Mesodermal cell (in vitro differentiated cells): ENCODE results near the gene ARMC9.

ENCODE experiments used
- H3K27ac ChIP-seq: 2 replicates; pipeline ENCODE4 v1.7.0; 2013; ENCODE audit warnings: mild to moderate bottlenecking, low read depth, low read length, moderate library complexity; ENCODE audit not compliant: severe bottlenecking
- H3K36me3 ChIP-seq: 2 replicates; pipeline ENCODE4 v1.7.1; 2013; ENCODE audit warnings: mild to moderate bottlenecking, low read length, moderate library complexity; ENCODE audit not compliant: control insufficient read depth, insufficient read depth
- H3K4me1 ChIP-seq: one replicate; pipeline ENCODE4 v1.7.1; 2013; ENCODE audit warnings: mild to moderate bottlenecking, low read length; ENCODE audit not compliant: insufficient read depth, control insufficient read depth, poor library complexity, severe bottlenecking
- H3K4me3 ChIP-seq: 2 replicates; pipeline ENCODE4 v1.7.0; 2013; ENCODE audit warnings: low read length, control low read depth, mild to moderate bottlenecking; ENCODE audit not compliant: insufficient read depth, poor library complexity, severe bottlenecking; ENCODE audit errors: extremely low read depth
- H3K9me3 ChIP-seq: 2 replicates; pipeline ENCODE4 v1.7.1; 2013; ENCODE audit warnings: mild to moderate bottlenecking, low read length, moderate library complexity; ENCODE audit not compliant: control insufficient read depth
- WGBS, 2 experiments: methylation state at CpG; one replicate each; pipeline ENCODE4 v1.1.5; 2013; ENCODE audit warnings: missing lambda C conversion rate in 2 of 2; ENCODE audit not compliant: insufficient coverage in 2 of 2; 5-methylcytosine and 5-hydroxymethylcytosine counted together

The ARMC9 gene

DNA sequence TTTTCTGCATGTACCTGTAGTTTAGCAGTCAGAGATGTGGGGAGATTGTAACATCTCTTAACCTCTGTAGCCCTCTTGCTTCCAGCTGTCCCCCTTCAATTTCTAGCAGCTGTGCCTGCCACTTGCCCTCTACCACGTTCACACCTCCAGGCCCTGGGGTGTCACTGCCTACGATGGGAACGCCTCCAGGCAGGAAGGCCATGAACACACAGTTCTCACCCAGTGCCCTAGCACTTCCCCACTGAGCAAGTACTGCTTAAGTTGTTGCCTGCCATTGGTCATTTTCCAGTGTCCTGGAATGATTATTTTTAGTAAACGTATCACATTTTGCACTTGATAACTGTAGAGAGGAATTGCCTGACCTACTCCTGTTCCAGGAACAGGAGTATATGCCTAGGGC is 120.0 kb downstream of the ARMC9 start:
- H3K4me3 ChIP-seq = no peak overlapping the region
- H3K4me1 ChIP-seq = no peaks in the 10 kb centered on the region
- 71 to 86% methylated on average over 2 to 4 of the region's 4 CpGs for WGBS, 2 experiments
- no peak overlapping the region for H3K27ac ChIP-seq
- no peaks in the 10 kb centered on the region for H3K9me3 ChIP-seq
- H3K36me3 ChIP-seq = peaks cover 8% of the 10 kb centered on the region

DNA sequence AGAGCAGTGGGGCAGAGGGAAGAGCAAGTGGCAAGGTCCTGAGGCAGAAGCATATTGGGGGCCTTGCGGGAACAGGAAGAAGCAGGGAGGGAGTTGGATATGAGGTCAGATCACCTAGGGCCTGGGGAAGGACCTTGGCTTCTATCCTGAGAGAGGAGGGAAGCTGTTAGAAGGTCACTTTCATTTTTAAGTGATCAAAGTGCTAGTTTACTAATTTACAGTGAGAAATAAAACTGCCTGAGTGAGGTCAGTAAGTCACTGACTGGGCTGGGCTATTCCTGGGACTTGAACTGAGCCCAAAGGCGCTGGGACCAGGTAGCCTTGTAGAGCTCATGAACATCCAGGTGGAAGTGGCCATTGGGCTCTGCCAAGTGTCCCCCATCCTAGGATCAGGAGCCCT is 120.5 kb downstream of the ARMC9 start:
- no peaks in the 10 kb centered on the region for H3K4me1 ChIP-seq
- 79 to 81% methylated on average over 2 of the region's 2 CpGs for WGBS, 2 experiments

DNA sequence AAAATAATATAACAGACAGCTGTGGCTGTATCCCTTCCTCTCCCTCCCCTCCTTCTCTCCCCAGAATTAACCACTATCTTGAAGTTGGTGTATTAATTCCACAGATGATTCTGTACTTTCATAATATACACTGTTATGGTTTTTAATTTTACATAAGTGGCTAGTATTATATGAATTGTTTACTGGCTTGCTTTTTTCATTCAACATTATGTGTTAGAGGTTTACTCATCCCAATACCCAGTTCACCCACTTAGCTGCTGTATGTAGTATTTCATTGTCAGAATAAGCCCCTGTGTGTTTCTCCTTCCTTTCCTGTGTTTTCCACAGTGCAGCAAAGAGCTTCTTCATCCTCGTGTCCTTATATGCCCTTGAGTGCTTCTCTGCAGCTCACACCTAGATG is 121.4 kb downstream of the ARMC9 start:
- no peak overlapping the region for H3K4me3 ChIP-seq
- 100% methylated on average over 1 of the region's 1 CpG; no CpG with 5 or more reads in 1 of the 2 experiments for WGBS, 2 experiments
- no peaks in the 10 kb centered on the region for H3K9me3 ChIP-seq
- peaks cover 6% of the 10 kb centered on the region for H3K36me3 ChIP-seq
- no peak overlapping the region for H3K27ac ChIP-seq
- no peaks in the 10 kb centered on the region for H3K4me1 ChIP-seq

More for the DNA sequence above, 120.5 kb downstream of the ARMC9 start:
- peaks cover 6% of the 10 kb centered on the region for H3K36me3 ChIP-seq
- no peaks in the 10 kb centered on the region for H3K9me3 ChIP-seq
- H3K4me3 ChIP-seq = no peak overlapping the region
- H3K27ac ChIP-seq = no peak overlapping the region

DNA sequence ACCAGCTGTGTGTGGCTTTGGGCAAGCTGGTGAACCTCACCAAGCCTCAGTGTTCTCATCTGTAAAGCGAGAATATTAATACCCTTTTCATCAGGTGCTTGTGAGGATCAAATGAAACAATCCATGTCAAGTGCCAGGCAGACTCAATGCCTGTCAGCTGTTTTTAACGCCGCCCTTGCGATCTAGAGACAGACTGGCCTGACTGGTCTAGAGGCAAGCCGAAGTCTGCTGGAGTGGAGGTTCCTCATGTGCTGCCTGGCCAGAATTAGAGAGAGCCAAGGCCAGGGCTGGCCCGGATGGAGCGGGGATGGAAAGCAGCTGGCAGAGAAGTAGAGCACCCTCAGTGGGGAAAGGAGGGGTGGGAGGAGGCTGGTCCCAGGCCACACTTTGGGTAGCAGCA is 122.6 kb downstream of the ARMC9 start:
- no peaks in the 10 kb centered on the region for H3K9me3 ChIP-seq
- no peak overlapping the region for H3K4me3 ChIP-seq
- no peaks in the 10 kb centered on the region for H3K4me1 ChIP-seq
- WGBS, 2 experiments = 90 to 98% methylated on average over 4 to 7 of the region's 7 CpGs
- H3K36me3 ChIP-seq = peaks cover 8% of the 10 kb centered on the region
- no peak overlapping the region for H3K27ac ChIP-seq

DNA sequence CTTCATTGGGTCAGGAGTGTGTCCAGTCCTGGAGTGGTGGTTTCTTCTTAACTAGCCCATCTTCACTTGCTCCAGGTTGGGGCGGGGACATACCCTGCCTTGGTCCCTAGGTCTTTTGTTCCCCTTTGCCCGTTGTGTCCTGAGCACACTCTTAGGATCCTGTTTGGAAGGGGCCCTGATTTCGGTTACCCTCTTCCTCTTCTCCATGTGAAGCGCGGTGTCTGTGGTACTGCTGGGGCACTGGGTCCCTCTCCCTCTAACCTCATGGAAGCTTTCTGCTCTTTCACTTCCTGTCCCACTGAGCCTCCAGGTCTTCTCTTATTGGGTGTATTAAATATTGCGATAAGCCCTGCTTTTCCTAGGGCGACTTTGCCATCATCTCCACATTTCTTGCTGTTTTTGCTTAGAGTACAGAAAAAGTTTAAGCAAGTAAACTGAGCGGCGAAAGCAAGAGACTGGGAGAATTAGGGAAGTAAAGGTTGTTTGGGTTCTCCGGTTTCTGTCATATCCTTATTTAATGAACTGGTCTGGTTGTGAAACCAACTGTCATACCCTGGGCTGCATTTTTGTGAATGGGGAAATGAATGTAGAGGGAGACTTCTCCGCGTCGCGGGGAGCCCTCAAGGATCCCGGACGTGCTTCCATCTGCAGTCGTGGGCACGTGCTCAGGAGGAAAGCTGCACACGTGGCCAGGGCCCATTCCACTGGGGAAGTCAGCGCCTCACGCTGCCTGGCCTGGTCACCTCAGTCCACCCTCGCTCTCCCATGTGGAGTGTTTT is 123.3 kb downstream of the ARMC9 start:
- H3K27ac ChIP-seq = no peak overlapping the region
- no peaks in the 10 kb centered on the region for H3K4me1 ChIP-seq
- H3K36me3 ChIP-seq = peaks cover 8% of the 10 kb centered on the region
- WGBS, 2 experiments = 98% methylated on average over 15 to 17 of the region's 22 CpGs
- no peaks in the 10 kb centered on the region for H3K9me3 ChIP-seq
- no peak overlapping the region for H3K4me3 ChIP-seq

DNA sequence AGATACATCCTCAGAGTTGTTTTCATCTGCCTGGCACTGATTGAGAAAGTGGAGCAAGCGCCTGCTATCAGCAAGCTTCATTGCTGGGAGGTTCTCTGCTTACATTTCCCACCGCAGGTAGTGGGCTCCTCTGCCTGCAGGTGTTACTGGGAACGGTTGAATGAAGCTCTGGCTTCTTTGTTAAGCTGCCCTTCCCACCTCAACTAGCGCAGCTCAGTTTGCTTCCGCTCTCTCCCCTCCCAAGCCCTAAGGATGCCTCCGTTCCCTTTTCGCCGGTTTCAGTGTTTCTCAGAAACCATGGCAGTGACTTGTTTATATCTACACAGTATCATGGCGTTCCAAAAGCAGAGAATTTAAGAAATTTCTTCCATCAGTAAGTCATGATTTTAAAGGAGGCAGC is 124.9 kb downstream of the ARMC9 start:
- no peaks in the 10 kb centered on the region for H3K4me1 ChIP-seq
- 92% methylated on average over 8 to 9 of the region's 9 CpGs for WGBS, 2 experiments

DNA sequence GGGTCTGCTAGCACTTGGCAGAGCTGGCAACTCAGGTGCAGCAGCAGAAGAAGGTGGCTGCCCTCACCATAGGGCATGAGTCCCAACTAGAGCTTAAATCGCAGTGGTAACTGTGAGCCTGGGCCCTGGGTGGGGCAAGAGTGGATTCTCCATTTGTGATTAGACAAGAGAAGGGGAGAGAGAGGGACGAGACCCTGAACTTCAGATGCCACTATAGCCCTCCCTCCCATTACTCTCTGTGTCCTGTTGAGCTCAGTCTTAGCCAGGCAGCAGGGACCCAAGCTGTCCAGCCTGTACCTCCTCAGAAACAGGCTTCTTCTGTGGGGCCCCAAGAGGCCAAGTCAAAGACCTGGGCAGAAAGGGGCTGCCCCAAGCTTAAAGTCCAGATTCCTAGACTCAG is 127.4 kb downstream of the ARMC9 start:
- no peaks in the 10 kb centered on the region for H3K4me1 ChIP-seq
- H3K36me3 ChIP-seq = peaks cover 12% of the 10 kb centered on the region
- H3K4me3 ChIP-seq = no peak overlapping the region
- 83 to 100% methylated on average over 1 of the region's 2 CpGs for WGBS, 2 experiments
- no peak overlapping the region for H3K27ac ChIP-seq
- no peaks in the 10 kb centered on the region for H3K9me3 ChIP-seq

More for the DNA sequence above, 124.9 kb downstream of the ARMC9 start:
- Histone ChIP-seq H3K9me3 (no peaks in the 10 kb centered on the region), H3K4me3 (no peak overlapping the region), H3K27ac (no peak overlapping the region), H3K36me3 (peaks cover 8% of the 10 kb centered on the region)

DNA sequence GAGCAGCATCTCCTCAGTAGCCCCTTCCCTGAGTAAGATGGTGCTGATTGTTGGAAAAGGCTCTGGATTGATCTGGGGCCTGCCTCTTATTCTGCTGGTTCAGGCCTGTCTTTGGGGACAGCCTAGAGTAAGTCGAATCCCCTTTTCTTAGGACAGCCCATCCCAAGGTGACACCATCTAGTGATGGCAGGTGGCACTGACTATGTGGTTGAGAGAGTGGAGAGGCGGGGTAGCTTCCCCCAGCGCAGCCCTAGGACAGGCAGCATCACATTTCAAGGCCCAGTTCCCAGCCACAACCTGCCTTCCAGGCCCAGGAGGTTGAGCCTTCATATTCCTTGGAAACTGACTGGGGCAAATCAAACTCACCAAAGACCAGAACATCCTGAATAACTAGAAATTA is 128.0 kb downstream of the ARMC9 start:
- no peak overlapping the region for H3K27ac ChIP-seq
- H3K4me1 ChIP-seq = no peaks in the 10 kb centered on the region
- H3K4me3 ChIP-seq = no peak overlapping the region
- WGBS, 2 experiments = 83% methylated on average over 2 of the region's 3 CpGs; no CpG with 5 or more reads in 1 of the 2 experiments
- peaks cover 18% of the 10 kb centered on the region for H3K36me3 ChIP-seq
- H3K9me3 ChIP-seq = no peaks in the 10 kb centered on the region

DNA sequence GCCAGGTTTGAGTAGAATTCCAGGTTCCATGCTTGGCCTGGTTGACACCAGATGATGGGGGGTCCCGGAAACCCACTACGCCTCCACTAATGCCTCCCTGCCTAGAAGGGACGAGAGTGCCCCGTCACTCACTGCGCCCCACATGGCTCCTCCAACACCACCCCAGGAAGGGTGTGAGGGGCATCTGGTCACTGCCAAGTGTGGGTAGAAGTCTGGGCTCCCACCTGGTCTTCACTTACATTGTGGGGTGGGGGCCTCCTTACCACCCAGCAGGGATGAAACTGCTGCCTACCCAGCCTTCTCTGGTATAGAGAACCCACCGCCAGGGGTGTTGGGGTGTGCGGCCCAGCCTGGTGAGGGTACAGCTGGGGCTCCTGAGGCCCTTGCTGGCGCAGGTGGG is 131.9 kb downstream of the ARMC9 start:
- H3K4me1 ChIP-seq = no peaks in the 10 kb centered on the region
- H3K36me3 ChIP-seq = peaks cover 46% of the 10 kb centered on the region
- 94 to 100% methylated on average over 3 of the region's 8 CpGs for WGBS, 2 experiments
- H3K27ac ChIP-seq = no peak overlapping the region
- no peak overlapping the region for H3K4me3 ChIP-seq
- H3K9me3 ChIP-seq = no peaks in the 10 kb centered on the region

DNA sequence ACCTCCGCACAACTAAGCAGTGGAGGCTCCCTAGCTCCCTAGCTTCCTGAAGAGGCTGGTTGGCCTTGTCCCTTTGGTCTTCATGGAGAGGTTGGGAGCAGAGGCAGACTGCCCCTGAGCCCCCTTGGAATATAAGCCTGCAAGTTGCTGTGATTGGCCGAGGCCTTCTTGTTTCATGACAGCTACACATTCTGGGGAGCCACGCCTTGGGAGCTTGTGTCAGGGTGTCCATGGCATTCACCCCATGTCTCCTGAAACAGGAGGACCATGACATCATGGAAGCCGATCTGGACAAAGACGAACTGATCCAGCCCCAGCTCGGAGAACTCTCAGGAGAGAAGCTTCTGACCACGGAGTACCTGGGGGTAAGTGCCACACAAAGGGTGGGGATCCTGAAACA is 133.1 kb downstream of the ARMC9 start:
- Histone ChIP-seq H3K4me3 (no peak overlapping the region), H3K4me1 (no peaks in the 10 kb centered on the region), H3K36me3 (peaks cover 45% of the 10 kb centered on the region), H3K9me3 (no peaks in the 10 kb centered on the region), H3K27ac (no peak overlapping the region)
- 75 to 78% methylated on average over 7 of the region's 7 CpGs for WGBS, 2 experiments

DNA sequence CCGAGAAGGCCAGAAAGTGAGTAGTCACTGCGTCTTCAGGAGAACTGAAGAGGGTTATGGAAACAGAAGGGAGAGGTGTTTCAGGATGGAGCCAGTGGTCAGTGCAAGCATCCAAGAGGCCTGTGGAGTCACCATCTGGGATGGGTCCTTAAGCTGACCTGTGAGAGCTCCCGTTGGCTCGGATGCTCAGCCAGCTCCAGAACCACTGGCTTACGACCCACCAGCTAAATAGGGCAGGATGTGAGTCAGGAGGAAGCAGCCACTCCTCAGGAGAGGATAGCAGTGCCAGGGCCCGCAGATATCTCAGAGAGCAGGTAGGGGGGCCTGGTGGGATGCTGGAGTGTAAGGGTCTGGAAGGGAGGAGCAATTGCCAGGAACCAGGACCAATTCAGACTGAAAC is 134.0 kb downstream of the ARMC9 start:
- Histone ChIP-seq H3K36me3 (peaks cover 45% of the 10 kb centered on the region), H3K9me3 (no peaks in the 10 kb centered on the region), H3K27ac (no peak overlapping the region), H3K4me1 (no peaks in the 10 kb centered on the region), H3K4me3 (no peak overlapping the region)
- 96 to 98% methylated on average over 4 to 5 of the region's 6 CpGs for WGBS, 2 experiments
